KMS-11 (cell line): ENCODE measurements around the gene ADAMTS9.

Experiments used
- H2AFZ ChIP-seq: fragments of 200-600 bp; sonication (generic); 2 replicates; pipeline ENCODE4 v1.6.1; 2016; ENCODE audit warnings: antibody characterized with exemption, mixed run types, low read depth
- H3K27ac ChIP-seq: fragments of 200-600 bp; sonication (generic); 2 replicates; pipeline ENCODE4 v1.6.1; 2016; ENCODE audit warnings: mild to moderate bottlenecking, mixed run types
- H3K27me3 ChIP-seq: fragments of 200-600 bp; sonication (generic); 2 replicates; pipeline ENCODE4 v1.6.1; 2017; ENCODE audit warnings: mild to moderate bottlenecking, low read depth, mixed run types, moderate library complexity; ENCODE audit not compliant: insufficient read depth
- H3K36me3 ChIP-seq: fragments of 200-600 bp; sonication (generic); 2 replicates; pipeline ENCODE4 v1.6.1; 2017; ENCODE audit warnings: mild to moderate bottlenecking, mixed run types; ENCODE audit not compliant: insufficient read depth
- H3K4me1 ChIP-seq: fragments of 200-600 bp; sonication (generic); 2 replicates; pipeline ENCODE4 v1.6.1; 2016; ENCODE audit warnings: mild to moderate bottlenecking, low read depth, mixed run types; ENCODE audit not compliant: poor library complexity, severe bottlenecking
- H3K4me2 ChIP-seq: fragments of 200-600 bp; sonication (generic); 2 replicates; pipeline ENCODE4 v1.7.0; 2016; ENCODE audit warnings: mild to moderate bottlenecking, mixed run types
- H3K4me3 ChIP-seq: fragments of 200-600 bp; sonication (generic); IDR thresholded peaks from 2 replicates; pipeline ENCODE4 v1.6.1; 2017; ENCODE audit warnings: low read depth, low read length, mixed read lengths; ENCODE audit not compliant: insufficient read depth
- H3K79me2 ChIP-seq: fragments of 200-600 bp; sonication (generic); 2 replicates; pipeline ENCODE4 v1.6.1; 2016; ENCODE audit warnings: low read depth, mixed run types; ENCODE audit not compliant: insufficient read depth
- H3K9ac ChIP-seq: fragments of 200-600 bp; sonication (generic); 2 replicates; pipeline ENCODE4 v1.6.1; 2016; ENCODE audit warnings: mild to moderate bottlenecking, mixed run types
- H4K20me1 ChIP-seq: fragments of 200-600 bp; sonication (generic); 2 replicates; pipeline ENCODE4 v1.6.1; 2016; ENCODE audit warnings: mild to moderate bottlenecking, mixed run types; ENCODE audit not compliant: insufficient read depth
- TF ChIP-seq, protein P1 (sequence below): fragments of 200-600 bp; sonication (generic); conservative IDR thresholded peaks from 2 replicates; pipeline ENCODE4 v1.6.1; 2017; ENCODE audit warnings: low read depth, mild to moderate bottlenecking, antibody characterized with exemption, low read length, moderate library complexity, mixed read lengths

Gene ADAMTS9

DNA sequence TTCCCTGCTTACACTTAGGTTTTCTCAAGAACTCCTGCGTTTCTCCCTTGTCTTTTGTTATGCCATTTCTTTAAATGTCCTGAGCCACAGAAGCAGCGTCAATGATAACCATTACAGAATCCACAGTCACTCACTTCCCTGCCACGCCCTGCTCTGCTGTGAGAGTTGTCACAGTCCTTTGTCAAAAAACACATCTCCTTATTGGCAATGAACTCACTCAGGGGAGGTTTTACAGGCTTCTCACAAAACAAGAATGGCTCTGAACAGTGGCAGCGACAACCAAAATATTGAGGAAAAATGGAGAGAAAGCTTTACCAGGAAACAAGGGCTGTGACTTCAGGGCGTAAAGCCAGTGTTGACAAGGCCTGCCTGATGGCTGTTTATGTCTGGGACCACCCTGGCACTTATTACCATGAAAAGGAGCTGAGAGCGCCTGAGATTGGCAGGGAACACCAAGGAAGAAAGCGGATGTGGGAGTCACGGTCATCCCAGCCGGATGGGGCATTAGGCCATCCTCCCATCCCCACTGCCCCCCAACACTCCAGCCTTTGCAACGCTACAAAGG, 111.5 kb downstream of the ADAMTS9 start:
- H3K27me3 ChIP-seq: no peaks in the 10 kb centered on the region
- H3K36me3 ChIP-seq: no peaks in the 10 kb centered on the region
- no peak overlapping the region for H3K9ac ChIP-seq
- H2AFZ ChIP-seq: no peak overlapping the region
- no peaks in the 10 kb centered on the region for H3K4me1 ChIP-seq
- H3K4me3 ChIP-seq: no peak overlapping the region
- H4K20me1 ChIP-seq: no peaks in the 10 kb centered on the region
- H3K4me2 ChIP-seq: no peak overlapping the region
- no peak overlapping the region for H3K27ac ChIP-seq
- no peaks in the 10 kb centered on the region for H3K79me2 ChIP-seq
- TF ChIP-seq, protein P1, sequence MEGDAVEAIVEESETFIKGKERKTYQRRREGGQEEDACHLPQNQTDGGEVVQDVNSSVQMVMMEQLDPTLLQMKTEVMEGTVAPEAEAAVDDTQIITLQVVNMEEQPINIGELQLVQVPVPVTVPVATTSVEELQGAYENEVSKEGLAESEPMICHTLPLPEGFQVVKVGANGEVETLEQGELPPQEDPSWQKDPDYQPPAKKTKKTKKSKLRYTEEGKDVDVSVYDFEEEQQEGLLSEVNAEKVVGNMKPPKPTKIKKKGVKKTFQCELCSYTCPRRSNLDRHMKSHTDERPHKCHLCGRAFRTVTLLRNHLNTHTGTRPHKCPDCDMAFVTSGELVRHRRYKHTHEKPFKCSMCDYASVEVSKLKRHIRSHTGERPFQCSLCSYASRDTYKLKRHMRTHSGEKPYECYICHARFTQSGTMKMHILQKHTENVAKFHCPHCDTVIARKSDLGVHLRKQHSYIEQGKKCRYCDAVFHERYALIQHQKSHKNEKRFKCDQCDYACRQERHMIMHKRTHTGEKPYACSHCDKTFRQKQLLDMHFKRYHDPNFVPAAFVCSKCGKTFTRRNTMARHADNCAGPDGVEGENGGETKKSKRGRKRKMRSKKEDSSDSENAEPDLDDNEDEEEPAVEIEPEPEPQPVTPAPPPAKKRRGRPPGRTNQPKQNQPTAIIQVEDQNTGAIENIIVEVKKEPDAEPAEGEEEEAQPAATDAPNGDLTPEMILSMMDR: no peak

DNA sequence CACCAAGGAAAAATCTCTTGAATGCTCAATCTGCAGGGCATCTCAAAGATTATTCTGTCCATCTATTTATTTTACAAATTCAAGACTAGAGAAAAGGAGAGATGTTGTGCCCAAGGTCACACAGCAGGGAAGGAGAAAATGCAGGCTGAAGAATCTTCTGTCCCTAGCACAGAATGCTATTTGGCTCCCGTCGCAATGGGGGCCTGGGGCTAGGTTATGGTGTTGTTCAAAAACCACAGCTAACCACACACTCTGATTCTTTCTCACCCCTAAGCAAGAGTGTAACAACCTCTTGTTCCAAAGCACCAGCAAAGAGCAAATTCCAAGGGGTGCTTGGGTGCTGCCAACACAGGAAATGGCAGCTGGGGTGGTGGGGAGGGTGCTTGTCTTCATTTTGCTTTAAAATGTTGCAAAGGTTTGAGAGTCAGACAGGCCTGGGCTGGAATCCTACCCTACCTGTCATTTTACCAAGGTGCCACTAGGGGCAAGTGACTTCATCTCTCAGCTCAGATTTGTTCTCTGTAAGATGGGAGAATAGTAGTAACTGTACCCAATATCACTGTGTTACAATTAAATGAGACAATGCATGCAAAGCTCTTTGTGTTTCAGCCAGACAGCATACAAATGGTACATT, 112.5 kb downstream of the ADAMTS9 start:
- Histone ChIP-seq H3K4me3 (no peak overlapping the region), H3K4me2 (no peak overlapping the region), H3K9ac (no peak overlapping the region), H4K20me1 (no peaks in the 10 kb centered on the region), H3K27ac (no peak overlapping the region), H2AFZ (no peak overlapping the region), H3K36me3 (no peaks in the 10 kb centered on the region), H3K4me1 (no peaks in the 10 kb centered on the region), H3K27me3 (no peaks in the 10 kb centered on the region), H3K79me2 (no peaks in the 10 kb centered on the region)
- TF ChIP-seq, protein P1: peak; percentile 56

DNA sequence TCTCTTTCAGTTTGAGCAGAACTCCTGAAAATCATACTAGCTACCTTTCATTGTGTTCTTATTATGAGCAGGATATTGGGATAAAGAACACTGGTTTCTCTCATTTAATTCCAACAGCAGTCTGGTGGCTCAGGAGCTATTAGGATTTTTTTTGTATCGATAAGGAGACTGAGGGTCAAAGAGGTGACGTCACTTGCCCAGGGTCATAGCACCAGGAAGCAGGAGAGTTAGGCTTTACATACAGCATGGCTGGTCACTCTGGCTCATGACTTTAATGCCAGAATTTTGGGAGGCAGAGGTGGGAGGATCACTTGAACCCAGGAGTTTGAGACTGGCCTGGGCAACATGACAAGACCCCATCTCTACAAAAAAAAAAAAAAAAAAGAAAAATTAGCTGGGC, 113.6 kb downstream of the ADAMTS9 start:
- Histone ChIP-seq H3K9ac (no peak overlapping the region), H4K20me1 (no peaks in the 10 kb centered on the region), H3K4me1 (no peaks in the 10 kb centered on the region), H3K27me3 (no peaks in the 10 kb centered on the region), H3K27ac (no peak overlapping the region), H3K36me3 (no peaks in the 10 kb centered on the region), H3K79me2 (no peaks in the 10 kb centered on the region), H2AFZ (no peak overlapping the region), H3K4me3 (no peak overlapping the region), H3K4me2 (no peak overlapping the region)
- TF ChIP-seq, protein P1: no peak

DNA sequence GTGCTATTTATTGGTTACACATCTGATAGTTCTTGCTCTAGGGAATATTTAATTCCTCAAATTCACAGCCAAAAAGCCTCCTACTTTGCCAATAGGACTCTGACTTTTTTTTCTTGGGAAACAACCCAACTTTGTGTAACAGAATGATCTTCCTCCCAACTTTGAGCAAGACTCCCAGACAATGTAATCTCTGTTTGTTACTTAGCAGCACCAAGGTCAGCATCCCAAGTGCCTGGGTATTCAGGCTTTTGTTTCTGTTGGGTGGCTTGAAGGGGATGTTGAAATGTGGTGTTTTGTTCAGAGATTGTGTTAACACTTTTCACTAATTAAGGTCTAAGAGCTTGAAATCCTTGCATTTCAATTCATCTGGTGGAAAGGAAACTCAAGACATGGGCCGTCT, 115.8 kb downstream of the ADAMTS9 start:
- H3K27me3 ChIP-seq: no peaks in the 10 kb centered on the region
- no peaks in the 10 kb centered on the region for H3K79me2 ChIP-seq
- no peaks in the 10 kb centered on the region for H3K36me3 ChIP-seq
- no peaks in the 10 kb centered on the region for H3K4me1 ChIP-seq
- no peak overlapping the region for H3K4me2 ChIP-seq
- H2AFZ ChIP-seq: no peak overlapping the region
- TF ChIP-seq, protein P1: no peak
- H4K20me1 ChIP-seq: no peaks in the 10 kb centered on the region
- no peak overlapping the region for H3K27ac ChIP-seq
- no peak overlapping the region for H3K4me3 ChIP-seq
- H3K9ac ChIP-seq: no peak overlapping the region
